NCI-H2107 (cell line): Measurements from ENCODE around the gene CDCP1.

Experiments
- DNase-seq: peaks from one replicate; lab custom pipeline; 2025; lab: John Stamatoyannopoulos, UW

The CDCP1 gene

DNA sequence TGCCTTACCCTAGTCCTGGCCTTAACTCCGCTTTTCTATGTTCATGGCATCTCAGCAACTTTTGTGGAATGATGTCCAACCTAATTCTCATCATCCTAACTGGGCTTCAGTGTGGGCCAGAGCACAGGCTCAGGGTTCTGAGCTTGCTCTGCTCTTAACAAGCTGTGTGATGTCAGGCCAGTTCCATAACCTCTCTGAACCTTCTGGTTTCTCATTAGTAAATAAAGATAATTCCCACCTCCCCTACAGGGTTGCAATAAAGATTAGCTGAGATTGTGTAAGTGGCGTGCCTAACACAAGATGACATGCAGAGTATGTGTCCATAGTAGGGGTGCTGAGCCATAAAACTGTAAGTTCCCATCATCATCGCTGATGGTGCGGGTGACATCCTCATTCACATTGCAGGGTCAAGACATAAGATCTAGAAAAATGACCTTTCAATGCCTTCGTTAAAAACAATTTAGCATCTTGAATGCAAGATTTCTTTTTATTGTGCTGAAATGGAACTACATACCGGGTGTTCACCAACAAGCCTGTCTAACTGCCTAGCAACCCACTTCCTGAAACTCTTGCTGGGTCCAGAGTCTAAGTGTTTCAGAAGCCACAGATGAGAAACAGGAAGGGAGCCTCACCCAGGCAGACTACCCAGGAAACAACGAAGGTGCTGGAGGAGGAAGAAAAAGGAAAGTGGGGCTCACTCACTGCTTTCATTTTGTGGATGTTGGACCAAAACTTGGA, 36.2 kb downstream of the CDCP1 start:
- no peak for DNase-seq

DNA sequence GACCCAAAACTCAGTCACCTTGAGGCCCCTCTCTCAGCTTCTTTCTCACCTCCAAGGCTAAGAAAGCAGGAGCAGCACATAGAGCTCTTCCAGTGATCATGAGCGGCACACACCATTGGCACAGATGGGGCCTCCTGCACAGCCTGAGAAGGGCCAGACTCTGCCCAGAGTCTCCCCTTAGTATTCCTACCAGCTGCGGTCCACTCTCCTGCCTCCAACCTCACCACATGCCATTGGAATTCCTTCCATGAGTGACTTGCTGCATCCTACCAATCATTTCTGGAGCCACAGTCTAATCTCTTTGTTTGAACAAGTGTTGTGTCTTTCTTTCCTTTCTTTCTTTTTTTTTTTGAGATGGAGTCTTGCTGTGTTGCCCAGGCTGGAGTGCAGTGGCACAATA, 39.3 kb downstream of the CDCP1 start:
- DNase-seq = no peak

DNA sequence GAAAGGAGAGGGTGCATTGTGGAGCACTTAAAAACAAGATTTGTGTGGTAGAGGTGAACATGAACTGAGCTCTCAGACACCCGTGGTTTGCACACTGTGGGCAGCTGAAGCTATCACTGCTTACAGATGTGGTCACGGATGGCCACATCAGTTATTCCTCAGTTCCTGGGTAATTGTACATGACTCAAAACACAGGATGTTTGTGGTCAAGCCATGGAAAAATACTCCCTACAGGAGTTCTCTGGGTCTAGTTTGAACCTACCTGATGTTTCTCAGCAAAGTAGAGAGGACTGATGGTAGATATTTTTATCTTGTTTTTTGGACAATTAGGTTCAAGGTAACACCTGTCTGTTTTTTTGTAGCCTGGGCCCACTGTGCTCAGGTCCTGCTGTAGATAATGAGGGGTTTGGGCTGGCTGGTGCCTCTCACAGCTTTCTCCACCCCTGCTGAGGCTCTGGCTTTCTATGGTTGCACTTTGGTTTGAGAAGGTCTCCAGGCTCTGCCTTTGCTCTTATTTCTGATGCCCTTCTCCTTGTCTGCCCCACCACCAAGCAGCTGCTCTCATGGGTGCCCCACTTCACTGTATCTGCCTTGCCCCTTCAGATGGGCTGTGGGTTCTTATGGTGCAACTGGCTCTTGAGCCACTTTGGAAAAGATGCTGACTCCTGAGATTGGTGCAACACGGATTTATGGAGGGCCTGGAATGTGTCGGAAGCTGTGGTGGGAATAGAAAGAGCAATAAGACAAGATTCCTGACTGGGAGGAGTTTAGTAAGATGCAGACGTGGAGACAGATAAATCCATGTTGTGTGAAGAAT, 40.1 kb downstream of the CDCP1 start:
- no peak for DNase-seq

DNA sequence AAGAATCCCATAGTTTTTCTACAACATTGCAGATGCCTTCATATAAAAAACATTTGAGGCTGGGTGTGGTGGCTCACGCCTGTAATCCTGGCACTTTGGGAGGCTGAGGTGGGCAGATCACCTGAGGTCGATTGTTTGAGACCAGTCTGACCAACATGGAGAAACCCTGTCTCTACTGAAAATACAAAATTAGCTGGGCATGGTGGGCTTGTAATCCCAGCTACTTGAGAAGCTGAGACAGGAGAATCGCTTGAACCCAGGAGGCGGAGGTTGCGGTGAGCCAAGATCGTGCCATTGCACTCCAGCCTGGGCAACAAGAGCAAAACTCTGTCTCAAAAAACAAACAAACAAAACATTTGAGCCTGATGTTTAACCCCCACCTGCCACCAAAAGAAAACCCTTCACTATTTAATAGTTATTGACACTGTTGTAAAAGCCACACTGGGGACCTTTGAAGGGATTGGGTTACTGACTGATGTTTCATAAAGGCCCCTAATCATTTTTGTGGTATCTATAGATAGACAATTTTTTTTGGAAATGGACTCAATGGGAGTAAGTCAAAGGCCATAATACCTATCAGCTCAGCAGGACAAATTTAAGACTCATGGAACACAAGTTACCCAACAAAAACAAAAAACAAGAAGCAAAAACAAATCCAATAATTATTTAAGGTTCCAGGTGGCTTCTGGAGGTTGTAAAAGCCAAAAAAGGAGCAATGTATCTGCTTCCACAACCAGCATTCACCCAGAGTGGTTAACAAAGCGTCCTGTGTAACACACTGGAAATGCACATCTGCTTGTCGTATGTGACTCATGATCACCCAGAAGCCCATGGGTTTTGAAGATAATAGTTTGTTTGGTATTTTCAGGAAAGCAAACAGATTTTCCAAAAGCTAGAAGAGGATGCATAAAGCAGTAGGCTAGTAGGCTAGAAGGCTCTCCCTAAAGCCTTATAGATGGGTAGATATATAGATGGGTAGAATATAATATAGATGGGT, 41.2 kb downstream of the CDCP1 start:
- DNase-seq = no peak

DNA sequence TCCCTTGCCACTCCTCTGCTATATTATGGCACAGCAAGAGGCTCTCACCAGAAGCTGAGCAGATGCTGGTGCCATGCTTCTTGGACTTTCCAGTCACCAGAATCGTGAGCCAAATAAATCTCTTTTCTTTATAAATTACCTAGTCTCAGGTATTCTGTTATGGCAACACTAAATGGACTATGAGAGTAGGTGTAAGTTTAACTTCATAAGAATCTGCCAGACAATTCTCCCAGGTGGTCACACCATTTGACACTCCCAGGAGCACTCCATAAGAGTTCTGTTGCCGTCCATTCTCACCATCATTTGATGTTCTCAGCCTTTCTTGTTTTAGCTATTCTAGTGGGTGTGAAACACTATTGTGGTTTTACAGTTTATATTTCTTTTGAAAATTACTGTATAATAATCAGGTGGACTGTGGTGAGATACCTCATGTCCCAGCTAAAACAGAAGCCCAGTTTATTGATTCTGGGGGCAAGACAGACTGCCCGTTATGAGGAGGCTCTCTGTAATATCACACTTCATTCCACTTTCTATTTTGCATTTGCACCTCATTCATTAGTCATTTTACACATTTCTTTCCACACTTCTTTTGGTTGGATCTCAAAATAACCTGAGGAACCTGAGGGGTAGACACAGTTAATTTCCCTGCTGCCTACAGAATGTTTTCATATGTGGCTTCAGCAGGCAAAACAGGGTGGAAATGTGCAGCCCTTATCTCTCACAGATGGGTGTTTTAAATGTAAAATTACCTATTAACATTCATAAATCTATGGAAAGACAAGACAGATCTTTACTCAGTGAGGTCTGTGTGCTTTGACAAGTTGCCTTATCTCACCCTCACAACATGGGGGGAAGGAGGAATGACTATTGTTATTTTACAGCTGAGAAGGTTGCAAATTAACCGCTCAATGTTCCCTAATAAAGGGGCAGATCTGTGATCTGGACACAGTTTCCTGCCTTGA, 42.1 kb downstream of the CDCP1 start:
- DNase-seq = no peak

DNA sequence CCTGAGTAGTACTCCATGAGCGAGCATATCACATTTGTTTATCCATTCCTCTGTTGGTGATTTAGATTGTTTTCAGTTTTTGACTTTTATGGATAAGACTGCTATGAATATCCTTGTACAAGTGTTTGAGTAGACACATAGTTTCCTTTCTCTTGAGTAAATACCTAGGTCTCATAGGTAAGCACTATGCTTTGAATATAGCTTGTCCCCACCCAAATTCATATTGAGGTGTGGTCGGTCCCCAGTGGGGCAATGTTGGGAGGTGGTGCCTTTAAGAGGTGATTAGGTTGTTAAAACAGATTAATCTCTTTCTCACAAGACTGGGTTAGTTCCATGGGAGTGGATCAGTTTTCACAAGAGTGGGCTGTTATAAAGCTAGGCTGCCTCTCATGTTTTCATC, 42.8 kb downstream of the CDCP1 start:
- DNase-seq = no peak

DNA sequence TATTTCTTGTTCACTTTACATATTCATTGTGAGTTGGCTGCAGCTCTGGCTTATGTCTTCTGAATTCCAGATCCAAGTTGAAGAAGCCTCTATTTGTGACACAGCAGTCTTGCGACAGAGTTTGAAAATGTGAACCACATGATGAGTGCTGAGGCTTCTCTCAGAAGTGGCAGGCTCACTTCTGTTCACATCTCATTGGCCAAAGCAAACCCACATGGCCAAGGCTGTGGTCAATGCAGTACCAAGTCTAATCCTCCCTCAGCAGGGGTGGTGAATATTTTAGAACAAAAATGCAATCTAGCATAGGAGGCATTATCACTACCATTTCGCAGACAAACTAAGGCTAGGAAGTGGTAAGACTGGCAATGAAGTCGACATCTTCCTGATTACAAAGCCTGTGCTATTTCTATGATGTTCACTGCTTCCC, 45.2 kb downstream of the CDCP1 start:
- DNase-seq = no peak

DNA sequence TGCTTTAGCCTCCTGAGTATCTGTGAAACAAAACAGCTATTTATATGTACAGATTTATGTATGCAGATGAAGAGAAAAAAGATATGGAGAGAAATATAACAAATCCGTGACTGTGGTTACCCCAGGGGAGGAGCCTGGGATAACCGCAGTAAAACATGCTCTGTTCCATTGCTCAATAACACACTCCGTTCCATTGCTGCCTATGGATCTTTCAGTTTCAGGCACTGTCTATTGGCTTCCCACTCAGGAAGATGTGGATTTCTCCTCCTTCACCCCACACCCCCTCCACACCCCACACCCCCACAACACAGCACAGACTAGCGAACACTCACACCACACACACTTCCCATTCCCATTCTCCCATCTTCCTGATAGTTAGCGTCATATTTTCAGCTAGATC, 47.9 kb downstream of the CDCP1 start:
- DNase-seq = no peak

DNA sequence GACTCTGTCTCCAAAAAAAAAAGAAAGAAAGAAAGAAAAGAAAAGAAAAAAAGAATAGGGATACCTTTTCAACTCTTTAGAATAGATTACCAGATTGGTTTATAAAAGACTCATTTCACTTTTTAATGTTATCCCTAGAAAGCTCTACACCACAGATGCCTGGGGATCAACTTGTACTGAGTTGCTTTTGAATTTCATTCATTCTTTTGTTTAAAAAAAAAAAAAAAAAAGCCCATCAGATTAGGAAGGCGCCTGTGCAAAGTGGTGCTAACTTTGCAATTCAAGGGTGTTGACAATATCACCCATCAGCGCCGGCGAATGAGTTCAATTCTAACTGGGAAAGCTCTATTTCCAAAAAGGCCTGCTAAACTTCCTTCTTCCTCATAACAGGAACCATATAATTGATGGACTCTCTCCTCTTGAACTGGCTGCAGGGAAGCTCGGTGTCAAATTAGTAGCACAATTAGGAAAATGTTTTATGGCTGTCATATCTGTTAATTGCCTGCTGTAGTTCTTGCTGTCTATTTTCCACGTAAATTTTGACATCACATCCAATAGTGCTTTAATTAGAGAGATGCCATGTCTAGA, 48.8 kb downstream of the CDCP1 start:
- no peak for DNase-seq

DNA sequence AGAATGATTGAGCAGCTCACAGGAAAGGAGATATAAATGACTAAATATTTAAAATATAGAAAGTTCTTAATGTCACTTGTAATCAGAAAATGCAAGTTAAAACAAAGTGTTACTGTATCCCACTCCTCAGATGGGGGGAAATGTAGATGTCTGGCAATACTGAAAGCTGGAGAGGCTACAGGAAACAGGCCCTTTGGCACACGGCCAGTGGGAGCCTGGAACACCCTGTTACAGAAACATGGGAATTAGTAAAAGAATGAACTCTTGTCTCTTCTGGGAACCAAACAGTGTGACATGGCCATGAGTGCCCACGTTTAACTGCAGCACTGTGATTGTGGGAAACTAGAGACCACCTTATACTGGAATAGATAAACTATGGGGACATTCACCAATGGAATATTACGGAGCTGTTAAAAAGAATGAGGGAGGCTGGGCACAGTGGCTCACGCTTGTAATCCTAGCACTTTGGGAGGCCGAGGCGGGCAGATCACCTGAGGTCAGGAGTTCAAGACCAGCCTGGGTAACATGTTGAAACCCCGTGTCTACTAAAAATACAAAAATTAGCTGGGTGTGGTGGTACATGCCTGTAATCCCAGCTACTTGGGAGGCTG, 50.2 kb downstream of the CDCP1 start:
- no peak for DNase-seq

DNA sequence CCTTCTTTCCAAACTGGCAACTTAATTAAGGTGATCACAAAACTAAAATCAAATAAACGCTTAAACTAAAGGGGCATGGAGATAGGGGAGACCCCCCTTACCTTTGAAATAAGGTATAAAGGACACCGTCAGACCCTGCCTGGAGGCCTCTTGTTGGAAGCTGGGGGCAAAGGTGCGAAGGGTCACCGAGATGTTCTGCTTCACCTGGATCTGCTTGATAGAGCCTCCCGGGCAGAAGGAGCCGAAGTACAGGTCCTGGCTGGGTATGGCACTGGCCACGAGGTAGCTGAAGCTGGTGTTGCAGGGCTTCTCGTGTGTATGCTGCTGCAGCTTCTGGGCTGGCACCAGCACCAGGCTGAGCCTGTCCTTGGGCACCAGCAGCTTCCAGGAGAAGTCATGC, 53.0 kb downstream of the CDCP1 start:
- DNase-seq = no peak

DNA sequence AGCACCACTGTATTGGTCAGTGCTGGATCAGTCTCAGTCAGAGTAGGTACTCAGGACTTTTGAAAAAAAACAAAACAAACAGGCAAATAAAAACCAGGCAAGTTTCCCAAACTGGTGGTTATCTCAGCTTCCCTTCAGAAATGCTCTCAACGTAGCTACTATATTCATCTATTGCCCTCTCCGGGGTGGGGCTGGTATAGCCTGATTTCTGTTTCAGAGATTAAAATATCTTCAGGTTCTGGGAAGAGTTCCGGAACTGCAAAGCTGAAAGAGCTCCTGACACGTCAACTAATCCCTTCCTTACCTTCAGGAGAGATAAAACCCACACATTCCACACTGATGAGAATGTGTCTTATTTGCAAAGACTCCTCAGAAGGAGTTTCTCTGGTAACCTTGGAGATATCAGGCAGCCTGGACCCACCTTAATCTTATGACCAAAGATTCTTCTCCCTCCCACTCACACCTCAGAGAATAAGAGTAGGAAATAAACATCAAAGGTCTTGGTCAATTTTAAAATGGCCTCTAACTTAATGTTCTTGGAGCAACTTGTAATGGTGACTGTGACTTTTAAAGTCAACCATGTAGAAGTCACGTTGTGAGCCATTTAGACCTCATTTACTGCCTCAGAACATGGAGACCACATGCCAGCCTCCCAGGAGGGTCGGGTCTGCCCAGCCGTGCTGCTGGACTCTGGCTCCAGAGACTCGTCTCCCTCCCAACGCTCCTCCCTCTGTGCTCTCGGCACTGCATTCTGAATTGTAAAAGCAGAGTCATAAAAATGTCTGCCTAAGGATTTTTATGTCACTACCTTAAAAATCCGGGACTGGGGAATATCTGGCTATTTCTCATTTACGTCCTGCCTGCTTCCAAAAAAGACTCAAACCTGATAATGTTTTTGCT, 53.8 kb downstream of the CDCP1 start:
- no peak for DNase-seq

DNA sequence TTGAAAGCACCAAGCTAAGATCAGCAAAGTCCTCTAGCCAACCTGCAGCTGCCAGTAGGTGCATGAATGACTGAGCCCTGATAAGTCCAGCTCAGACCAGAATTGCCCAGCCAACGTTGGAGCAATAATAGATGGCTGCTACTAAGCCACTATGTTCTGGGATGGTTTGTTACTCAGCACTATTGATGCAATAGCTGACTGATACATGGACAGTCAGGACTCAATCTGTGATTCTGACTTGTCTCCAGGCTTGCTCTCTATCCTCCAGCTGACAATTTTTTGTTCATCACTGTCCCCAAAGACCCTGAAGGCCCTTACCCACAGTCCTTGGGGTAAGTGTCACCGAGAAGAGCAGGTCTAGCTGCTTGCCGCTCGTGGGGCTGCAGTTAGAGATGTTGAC, 55.3 kb downstream of the CDCP1 start:
- DNase-seq = no peak

DNA sequence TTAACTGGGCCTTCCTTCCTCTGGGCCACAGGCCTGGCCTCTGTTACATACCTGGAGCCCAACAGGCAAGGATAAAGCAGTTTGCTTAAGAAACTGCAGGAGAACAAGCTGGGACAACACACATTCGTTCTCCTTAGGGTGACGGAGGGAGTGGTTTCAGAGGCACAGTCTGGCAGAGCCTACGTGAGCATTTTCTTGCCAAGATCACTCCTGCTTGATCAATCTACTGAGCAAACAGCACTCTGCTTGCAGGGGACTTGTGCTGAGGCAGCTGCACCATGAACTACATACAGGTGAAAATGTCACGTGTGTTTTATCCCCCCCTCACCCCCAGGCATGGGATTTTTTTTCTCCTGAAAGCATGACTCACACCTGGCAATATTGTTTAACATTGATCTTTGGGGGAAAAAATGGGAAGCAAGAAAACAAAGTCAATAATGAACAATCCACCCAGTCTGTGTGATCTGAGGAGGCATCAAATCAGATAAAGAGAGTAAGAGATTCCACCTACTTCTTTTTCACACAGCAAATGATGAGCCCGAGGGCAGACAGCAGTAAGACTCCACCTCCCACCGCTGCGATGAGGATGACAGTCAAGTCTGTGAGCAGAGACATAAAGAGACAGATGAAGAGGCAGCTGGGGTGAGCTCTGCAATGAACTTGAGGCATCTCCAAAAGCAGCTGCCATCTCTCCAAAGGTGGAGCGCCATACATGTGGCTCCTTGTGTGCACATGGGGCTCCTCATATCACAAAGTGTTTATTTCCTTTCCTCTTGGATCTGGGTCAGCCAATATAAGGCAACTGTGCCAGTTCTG, 57.4 kb downstream of the CDCP1 start:
- DNase-seq = no peak

DNA sequence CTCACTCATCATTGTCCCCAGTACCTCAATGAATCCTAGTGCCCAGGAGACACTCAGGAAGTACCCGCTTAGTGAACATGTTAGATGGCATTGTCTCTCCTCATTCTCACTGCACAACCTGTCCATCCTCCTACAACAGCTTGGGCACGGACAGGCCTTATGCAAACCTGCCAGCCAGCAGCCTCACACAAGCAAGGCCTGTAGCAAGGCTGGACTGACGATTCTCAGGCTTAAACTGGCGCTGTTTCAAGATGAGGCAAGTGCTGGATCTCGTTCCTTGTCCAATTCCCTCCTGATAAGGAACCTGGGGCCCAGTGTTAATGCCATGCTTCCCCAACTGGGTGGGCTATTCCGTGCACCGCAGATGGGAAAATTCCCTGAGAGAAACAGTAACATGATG, 59.0 kb downstream of the CDCP1 start:
- DNase-seq = no peak

DNA sequence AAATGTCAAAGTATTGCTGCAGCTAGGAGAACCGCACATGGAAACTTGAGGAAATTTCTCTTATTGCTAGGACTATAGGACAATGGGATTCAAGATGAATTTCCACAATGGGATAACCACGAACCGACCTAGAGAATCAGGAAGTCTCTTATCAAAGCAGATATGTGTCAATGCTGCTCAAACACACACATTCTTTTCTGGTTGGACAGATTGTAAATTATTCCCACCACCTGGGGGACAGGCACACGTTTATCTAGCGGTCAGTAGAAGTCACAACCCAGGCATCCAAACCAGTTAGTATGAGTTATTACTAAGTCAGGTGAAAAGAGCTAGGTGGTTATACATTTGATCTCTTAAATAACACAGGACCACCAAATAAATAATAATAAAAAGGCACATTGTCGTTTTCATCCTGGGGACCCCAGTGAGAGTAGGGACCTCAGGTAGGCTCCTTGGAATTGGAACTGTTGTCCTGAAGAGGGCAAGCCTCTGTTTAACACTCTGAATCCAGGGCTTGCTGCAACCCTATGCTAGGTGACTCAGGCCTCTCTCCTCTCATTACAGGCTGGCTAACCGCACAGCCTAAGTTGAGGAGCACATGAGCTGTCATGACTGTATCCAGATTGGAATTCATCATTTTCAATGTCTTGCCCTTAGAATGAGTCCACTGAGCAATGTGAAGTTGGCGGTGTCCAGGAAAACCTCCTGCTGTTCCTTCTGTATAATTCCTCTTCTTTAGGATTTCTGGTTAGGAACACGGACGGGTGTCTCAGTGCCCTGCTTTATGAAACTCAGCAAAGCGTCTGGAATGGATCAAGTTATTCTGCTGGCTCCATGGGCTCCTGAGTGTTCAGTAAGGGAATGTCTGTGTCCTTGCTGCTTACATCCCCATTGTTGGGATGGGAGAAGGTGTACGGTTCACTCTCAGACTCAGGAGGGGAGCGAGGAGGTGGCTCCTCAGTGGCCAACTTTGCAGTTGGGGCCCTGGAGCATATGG, 61.1 kb downstream of the CDCP1 start:
- DNase-seq = no peak

DNA sequence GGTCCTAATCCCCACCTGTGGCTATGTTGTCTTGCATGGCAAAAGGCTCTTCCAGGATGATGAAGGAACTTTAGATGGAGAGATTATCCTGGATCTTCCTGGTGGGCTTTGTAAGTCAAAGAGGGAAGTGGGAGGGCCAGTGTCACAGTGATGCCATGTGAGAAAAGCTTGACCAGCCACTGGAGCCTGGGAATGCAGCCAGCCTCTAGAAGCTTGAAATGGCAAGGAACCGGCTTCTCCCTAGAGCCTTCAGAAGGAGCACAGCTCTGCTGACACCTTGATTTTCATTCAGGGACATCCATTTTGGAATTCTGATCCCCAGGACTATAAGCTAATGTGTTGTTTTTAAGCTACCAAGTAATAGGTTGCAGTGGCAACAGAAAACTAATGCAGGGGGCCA, 61.8 kb downstream of the CDCP1 start:
- no peak for DNase-seq
